GM20000 (cell line): ENCODE results near the gene DICER1.

ENCODE experiments used
- DNase-seq: peaks from one replicate; pipeline ENCODE4 v3.0.0; 2012; ENCODE audit warnings: low spot score
- CTCF ChIP-seq: IDR thresholded peaks from 2 replicates; pipeline ENCODE4 v1.5.1; 2012; ENCODE audit warnings: mild to moderate bottlenecking, control low read depth; ENCODE audit errors: extremely low read depth, missing control alignments

The DICER1 gene

GRCh38 chr14:95196826-95197545 lies 39.7 kb upstream of the DICER1 start:
- TF ChIP-seq CTCF: no peak
- no peak for DNase-seq

- peak; percentile 26 for TF ChIP-seq CTCF
- DNase-seq: peak; percentile 61
Measured at GRCh38 chr14:95196268-95196667, 38.9 kb upstream of the DICER1 start.

DNA sequence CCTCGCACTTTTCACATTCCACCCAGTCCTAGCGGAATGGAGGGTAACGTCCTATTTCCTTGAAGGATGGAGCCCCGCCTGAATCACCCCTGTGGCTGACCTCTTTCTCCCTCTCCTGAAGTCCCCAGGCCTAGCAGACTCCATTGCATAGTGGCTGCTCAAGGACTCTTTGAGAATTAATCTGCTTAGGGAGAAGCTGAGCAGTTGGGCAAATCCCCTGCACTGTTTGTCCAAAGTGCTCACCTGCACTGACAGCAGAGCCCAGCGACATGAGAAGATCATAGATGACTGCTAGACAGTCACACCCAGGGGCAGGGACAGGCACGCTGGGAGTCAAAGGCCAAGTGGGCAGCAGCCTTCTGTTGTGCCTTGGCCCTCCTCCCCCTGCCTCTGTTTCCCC lies 37.7 kb upstream of the DICER1 start:
- no peak for DNase-seq

GRCh38 chr14:95193081-95193480 lies 35.8 kb upstream of the DICER1 start:
- no peak for TF ChIP-seq CTCF
- DNase-seq: no peak

More for the DNA sequence above, 37.7 kb upstream of the DICER1 start:
- TF ChIP-seq CTCF: no peak

- no peak for DNase-seq
- TF ChIP-seq CTCF: no peak
Measured at GRCh38 chr14:95192311-95192710, 35.0 kb upstream of the DICER1 start.

DNA sequence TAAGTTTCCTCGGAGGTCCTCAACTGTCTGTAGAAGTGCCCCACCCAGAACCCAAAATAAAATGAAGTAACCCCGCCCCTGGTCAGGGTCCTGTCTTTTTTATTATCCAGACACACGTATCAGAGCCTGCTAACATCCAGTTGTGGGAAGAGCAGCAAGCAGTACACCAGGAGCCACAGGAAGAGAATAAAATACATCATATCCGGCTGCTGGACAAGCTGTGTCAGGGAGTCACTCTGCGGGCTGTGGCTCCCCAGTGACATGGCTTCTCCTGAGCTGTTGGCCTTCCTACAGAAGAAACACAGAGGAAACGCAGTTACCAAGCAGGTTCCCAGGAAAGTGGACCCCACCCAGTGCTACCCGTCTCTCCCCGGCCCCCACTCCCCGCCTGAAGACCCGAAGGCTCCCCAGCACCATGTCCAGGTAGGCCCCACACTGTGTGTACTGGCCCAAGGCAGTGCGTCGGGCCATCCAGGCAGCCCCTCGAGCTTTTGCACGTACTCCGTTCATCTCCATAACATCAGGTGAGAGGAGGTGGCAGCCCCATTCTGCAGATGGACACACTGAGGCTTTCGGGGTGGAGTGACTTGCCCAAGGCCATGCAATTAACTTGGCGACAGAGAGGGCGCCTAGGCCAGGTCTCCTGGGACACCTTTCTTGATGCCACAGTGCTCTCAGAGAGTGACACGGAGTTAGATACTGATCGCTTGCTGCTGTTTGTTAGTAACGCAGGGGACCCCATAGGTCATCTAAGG lies 34.3 kb upstream of the DICER1 start:
- DNase-seq: no peak
- TF ChIP-seq CTCF: no peak

GRCh38 chr14:95190857-95191256 lies 33.5 kb upstream of the DICER1 start:
- DNase-seq: no peak
- TF ChIP-seq CTCF: no peak
